ENCODE measurements around the gene USP22. TPM values are rescaled to one million over a fixed set of nuclear protein-coding genes. Genes with fewer than 3 reads are reported as not detected.

USP22 gene
- total RNA-seq, 1 experiment from 2014 or later = 224 TPM

- Histone ChIP-seq H3K27me3 (ENCODE audit: control insufficient read depth, insufficient read depth, low read length) (no peaks in the 10 kb centered on the region), H3K27ac (ENCODE audit: low read length) (no peak overlapping the region), H3K4me1 (ENCODE audit: control insufficient read depth, insufficient read depth, low read length) (no peaks in the 10 kb centered on the region), H3K9me3 (ENCODE audit: control insufficient read depth, insufficient read depth, low read depth, low read length) (no peaks in the 10 kb centered on the region), H3K36me3 (ENCODE audit: control insufficient read depth, insufficient read depth, low read length) (no peaks in the 10 kb centered on the region), H3K4me3 (ENCODE audit: low read depth in 2 of 2, low read length in 2 of 2) (no peak overlapping the region)
- ChIA-PET CTCF (no interaction called here), POLR2A (no interaction called here)
- DNase-seq (ENCODE audit: low read depth, low spot score) (no peak), ATAC-seq (no peak)
- no peak for TF ChIP-seq SIN3A (IDR thresholded peaks at IDR 0.05; ENCODE audit: borderline replicate concordance, insufficient read depth, low read depth, low read length)
- TF ChIP-seq CTCF (IDR thresholded peaks at IDR 0.05) = no peak
- in situ Hi-C loops (cut with HindIII; ENCODE audit: low pct_unique_long_range_greater_than_20kb, low sequenced_read_pairs) = no loop called here
- BruUV-seq (replicated peaks) = no TSS peak
- intact Hi-C loops (cut with micrococcal nuclease; ENCODE audit: unreplicated experiment) = no loop called here
Measured at GRCh38 chr17:20989481-20989880, 53.3 kb downstream of the USP22 start.

GRCh38 chr17:20988896-20989295 is 53.9 kb downstream of the USP22 start:
- in situ Hi-C loops (cut with HindIII; ENCODE audit: low pct_unique_long_range_greater_than_20kb, low sequenced_read_pairs) = no loop called here
- Histone ChIP-seq H3K36me3 (ENCODE audit: control insufficient read depth, insufficient read depth, low read length) (no peaks in the 10 kb centered on the region), H3K27me3 (ENCODE audit: control insufficient read depth, insufficient read depth, low read length) (no peaks in the 10 kb centered on the region), H3K9me3 (ENCODE audit: control insufficient read depth, insufficient read depth, low read depth, low read length) (no peaks in the 10 kb centered on the region), H3K4me1 (ENCODE audit: control insufficient read depth, insufficient read depth, low read length) (no peaks in the 10 kb centered on the region), H3K27ac (ENCODE audit: low read length) (no peak overlapping the region), H3K4me3 (ENCODE audit: low read depth in 2 of 2, low read length in 2 of 2) (no peak overlapping the region)
- CTCF ChIA-PET = no interaction called here
- intact Hi-C loops (cut with micrococcal nuclease; ENCODE audit: unreplicated experiment) = no loop called here
- DNase-seq (ENCODE audit: low read depth, low spot score) (no peak), ATAC-seq (no peak)
- no peak for TF ChIP-seq REST (IDR thresholded peaks at IDR 0.05; ENCODE audit: insufficient read depth in 1 of 2, low read depth in 2 of 2, low read length in 1 of 2)
- TF ChIP-seq CTCF (IDR thresholded peaks at IDR 0.05) = no peak
- no peak for TF ChIP-seq TCF7L2 (IDR thresholded peaks at IDR 0.05; ENCODE audit: low read depth, low read length)
- TF ChIP-seq POLR2AphosphoS5 (IDR thresholded peaks at IDR 0.05; ENCODE audit: low read depth, low read length) = no peak
- no peak for TF ChIP-seq SIN3A (IDR thresholded peaks at IDR 0.05; ENCODE audit: borderline replicate concordance, insufficient read depth, low read depth, low read length)
- no TSS peak for BruUV-seq (replicated peaks)
- POLR2A ChIA-PET = no interaction called here
